HL-60/S4 treated with phorbol 12-myristate 13-acetate at 8.2 ng/mL for 4 days and 3 days (cell line): ENCODE measurements around the gene GUF1.
"Not testable (repeated sequence)": the region's sequence is repeated elsewhere in the genome, so short reads cannot be mapped to it uniquely, and the experiment has no call there.

Experiments
- in situ Hi-C: fragments of 300-500 bp; cut with MboI; formaldehyde crosslinking; loops from 2 replicates; pipeline ENCODE4 v1.15.0; 2022; ENCODE audit warnings: low sequenced_read_pairs

GUF1 gene

GRCh38 chr4:44701037-44701436 is 22.8 kb downstream of the GUF1 start:
- in situ Hi-C loops, result no loop called here

- in situ Hi-C loops, result no loop called here
Observed at GRCh38 chr4:44704673-44705072, 26.5 kb downstream of the GUF1 start.

GRCh38 chr4:44713125-44713524 is 34.9 kb downstream of the GUF1 start:
- in situ Hi-C loops, result no loop called here

GRCh38 chr4:44716597-44716996 is 38.4 kb downstream of the GUF1 start:
- in situ Hi-C loops, result no loop called here

DNA sequence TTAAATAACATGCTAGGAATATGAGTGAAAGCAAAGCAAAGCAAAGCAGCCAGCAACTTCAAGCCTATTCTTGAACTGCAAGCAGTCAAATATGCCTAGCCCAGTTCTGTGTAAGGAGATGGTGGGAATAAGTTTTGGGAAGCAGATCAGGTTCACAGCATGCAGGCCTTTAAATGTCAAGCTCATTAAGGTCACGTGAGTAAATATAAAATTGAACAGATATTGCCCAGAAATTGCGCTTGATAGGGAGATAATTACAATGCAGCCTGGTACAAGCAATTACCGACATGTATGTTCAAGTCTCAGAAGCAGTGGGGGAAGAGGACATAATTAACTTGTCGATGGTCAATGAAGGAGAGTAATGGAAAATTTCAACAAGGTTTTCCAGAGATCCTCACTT is 42.2 kb downstream of the GUF1 start:
- in situ Hi-C loops, result no loop called here

- in situ Hi-C loops, result no loop called here
Observed at GRCh38 chr4:44722001-44722400, 43.8 kb downstream of the GUF1 start.

- in situ Hi-C loops, result no loop called here
Observed at GRCh38 chr4:44725166-44725565, 46.9 kb downstream of the GUF1 start.

DNA sequence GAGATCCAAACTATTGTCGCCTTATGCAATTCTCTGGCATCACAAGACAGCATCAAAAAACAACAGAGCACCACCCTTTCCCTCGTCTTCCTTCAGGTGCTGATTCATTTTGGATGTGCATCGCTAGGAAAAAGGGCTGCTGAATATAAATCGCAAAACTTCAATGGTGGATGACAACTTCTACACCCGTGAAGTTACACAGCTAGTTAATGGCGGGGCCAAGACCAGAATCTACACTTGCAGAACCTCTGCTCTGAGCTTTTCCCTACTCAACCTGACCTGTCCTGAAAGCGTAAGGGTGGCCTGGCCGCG is 47.5 kb downstream of the GUF1 start:
- in situ Hi-C loops, result no loop called here

- in situ Hi-C loops, result no loop called here
Observed at GRCh38 chr4:44726038-44726871, 48.0 kb downstream of the GUF1 start, which contains the start of gene GNPDA2. TSS of gene GNPDA2 (minus strand) at chr4:44726556. CDS start at chr4:44722207, 4,349 bp downstream.

GRCh38 chr4:44727471-44727870 is 49.3 kb downstream of the GUF1 start:
- in situ Hi-C loops, result no loop called here

DNA sequence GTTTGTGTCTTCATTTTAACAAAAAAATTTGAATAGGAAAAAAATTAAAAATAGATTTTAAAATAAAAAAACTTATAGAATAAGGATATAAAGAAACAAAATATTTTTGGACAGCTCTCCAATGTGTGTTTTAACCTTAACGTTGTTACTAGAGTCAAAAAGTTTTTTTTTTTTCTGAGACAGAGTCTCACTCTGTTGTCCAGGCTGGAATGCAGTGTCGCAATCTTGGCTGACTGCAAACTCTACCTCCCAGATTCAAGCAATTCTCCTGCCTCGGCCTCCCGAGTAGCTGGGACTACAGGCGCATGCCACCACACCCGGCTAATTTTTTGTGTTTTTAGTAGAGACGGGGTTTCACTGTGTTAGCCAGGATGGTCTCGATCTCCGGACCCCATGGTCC is 50.5 kb downstream of the GUF1 start:
- in situ Hi-C loops, result not testable (repeated sequence)

DNA sequence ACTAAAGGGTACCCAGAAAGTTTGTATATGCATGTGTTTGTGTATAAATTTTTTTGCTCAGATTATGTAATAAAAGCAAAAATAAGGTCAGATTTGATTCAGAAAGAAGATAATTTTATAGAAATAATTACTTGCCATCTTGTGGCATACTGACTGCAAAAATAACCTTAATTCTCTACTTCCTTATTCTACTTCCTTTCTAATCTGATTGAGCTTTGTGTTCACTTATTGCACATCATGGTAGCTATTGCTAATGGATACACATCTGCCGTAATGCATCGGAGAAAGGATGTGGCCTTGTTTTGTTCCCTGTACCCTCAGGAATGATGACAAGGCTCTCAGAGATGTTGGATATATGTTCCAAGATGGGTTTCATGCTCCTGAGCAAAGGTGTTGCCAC is 58.7 kb downstream of the GUF1 start:
- in situ Hi-C loops, result no loop called here

GRCh38 chr4:44738615-44739014 is 60.4 kb downstream of the GUF1 start:
- in situ Hi-C loops, result no loop called here

GRCh38 chr4:44740201-44740600 is 62.0 kb downstream of the GUF1 start:
- in situ Hi-C loops, result no loop called here
